HFF-Myc (cell line): ENCODE results near the gene MSI2.

ENCODE experiments used
- DNase-seq: peaks from one replicate; pipeline ENCODE4 v3.0.0-alpha.2; 2011; ENCODE audit warnings: low read depth; ENCODE audit errors: extremely low read depth
- H3K4me3 ChIP-seq: replicated peaks from 2 replicates; pipeline ENCODE4 v1.5.1; 2011; ENCODE audit warnings: low read depth, mild to moderate bottlenecking, control low read depth, low read length
- TF ChIP-seq, protein P1 (sequence below): IDR thresholded peaks from 2 replicates; pipeline ENCODE4 v1.5.1; 2012; ENCODE audit warnings: mild to moderate bottlenecking, low read depth, low read length, control low read depth; ENCODE audit errors: missing control alignments

Gene MSI2

GRCh38 chr17:57697197-57697596 lies 440.9 kb downstream of the MSI2 start:
- TF ChIP-seq, protein P1, sequence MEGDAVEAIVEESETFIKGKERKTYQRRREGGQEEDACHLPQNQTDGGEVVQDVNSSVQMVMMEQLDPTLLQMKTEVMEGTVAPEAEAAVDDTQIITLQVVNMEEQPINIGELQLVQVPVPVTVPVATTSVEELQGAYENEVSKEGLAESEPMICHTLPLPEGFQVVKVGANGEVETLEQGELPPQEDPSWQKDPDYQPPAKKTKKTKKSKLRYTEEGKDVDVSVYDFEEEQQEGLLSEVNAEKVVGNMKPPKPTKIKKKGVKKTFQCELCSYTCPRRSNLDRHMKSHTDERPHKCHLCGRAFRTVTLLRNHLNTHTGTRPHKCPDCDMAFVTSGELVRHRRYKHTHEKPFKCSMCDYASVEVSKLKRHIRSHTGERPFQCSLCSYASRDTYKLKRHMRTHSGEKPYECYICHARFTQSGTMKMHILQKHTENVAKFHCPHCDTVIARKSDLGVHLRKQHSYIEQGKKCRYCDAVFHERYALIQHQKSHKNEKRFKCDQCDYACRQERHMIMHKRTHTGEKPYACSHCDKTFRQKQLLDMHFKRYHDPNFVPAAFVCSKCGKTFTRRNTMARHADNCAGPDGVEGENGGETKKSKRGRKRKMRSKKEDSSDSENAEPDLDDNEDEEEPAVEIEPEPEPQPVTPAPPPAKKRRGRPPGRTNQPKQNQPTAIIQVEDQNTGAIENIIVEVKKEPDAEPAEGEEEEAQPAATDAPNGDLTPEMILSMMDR: no peak
- DNase-seq: no peak
- no peak overlapping the region for H3K4me3 ChIP-seq

GRCh38 chr17:57697891-57698711 lies 441.8 kb downstream of the MSI2 start:
- no peak for DNase-seq
- TF ChIP-seq, protein P1: no peak
- H3K4me3 ChIP-seq: no peak overlapping the region

- no peak for DNase-seq
- TF ChIP-seq, protein P1: no peak
These were observed 443.5 kb downstream of the MSI2 start for GRCh38 chr17:57699751-57700219.

GRCh38 chr17:57701124-57701523 lies 444.8 kb downstream of the MSI2 start:
- no peak for DNase-seq
- TF ChIP-seq, protein P1: no peak
- H3K4me3 ChIP-seq: no peak overlapping the region

More at GRCh38 chr17:57699751-57700219, 443.5 kb downstream of the MSI2 start:
- no peak overlapping the region for H3K4me3 ChIP-seq

- no peak for DNase-seq
- TF ChIP-seq, protein P1: no peak
- H3K4me3 ChIP-seq: no peak overlapping the region
These were observed 446.9 kb downstream of the MSI2 start for GRCh38 chr17:57703273-57703672.

DNA sequence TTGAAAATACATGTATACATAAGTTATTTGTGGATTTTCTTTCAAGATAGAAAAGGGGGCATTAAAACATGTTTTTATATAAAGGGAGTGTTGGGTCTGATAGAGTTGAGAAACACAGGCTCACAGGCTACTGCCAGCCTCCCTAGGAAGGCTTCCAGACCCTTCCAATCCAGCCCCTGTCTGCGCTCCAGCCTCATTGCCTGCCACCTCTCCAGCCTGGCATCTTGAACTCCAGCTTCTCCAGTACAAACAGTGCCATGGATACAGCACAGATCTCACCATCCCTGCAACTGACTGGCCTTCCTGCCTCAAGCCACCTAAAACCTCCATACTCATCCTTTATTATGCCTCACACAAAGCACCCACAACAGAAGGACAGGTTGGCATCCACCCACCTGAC lies 448.1 kb downstream of the MSI2 start:
- DNase-seq: no peak
- H3K4me3 ChIP-seq: no peak overlapping the region

More for the DNA sequence above, 448.1 kb downstream of the MSI2 start:
- TF ChIP-seq, protein P1: no peak
